ENCODE measurements around the gene LRIT3.

Gene LRIT3

GRCh38 chr4:109861271-109861670 is 13.4 kb downstream of the LRIT3 start:
- no peak overlapping the region for H3K4me3 ChIP-seq (ENCODE audit: low read depth, low read length)
- no peaks in the 10 kb centered on the region for H3K4me1 ChIP-seq
- H3K4me2 ChIP-seq (ENCODE audit: low read length) = no peak overlapping the region
- TF ChIP-seq CTCF (IDR thresholded peaks at IDR 0.05) = no peak
- no peak overlapping the region for H2AFZ ChIP-seq
- H3K9ac ChIP-seq = no peak overlapping the region
- no peaks in the 10 kb centered on the region for H3K9me3 ChIP-seq (ENCODE audit: control insufficient read depth, low read length)
- no peak overlapping the region for H3K27ac ChIP-seq
- no peaks in the 10 kb centered on the region for H3K79me2 ChIP-seq
- H3K27me3 ChIP-seq (ENCODE audit: control insufficient read depth, insufficient read depth, low read length) = no peaks in the 10 kb centered on the region
- H3K36me3 ChIP-seq (ENCODE audit: control insufficient read depth, insufficient read depth, low read length) = no peaks in the 10 kb centered on the region

- no peak overlapping the region for H3K27ac ChIP-seq
Observed at GRCh38 chr4:109861916-109862511, 14.1 kb downstream of the LRIT3 start.

GRCh38 chr4:109864134-109864533 is 16.2 kb downstream of the LRIT3 start:
- Histone ChIP-seq H3K36me3 (ENCODE audit: control insufficient read depth, insufficient read depth, low read length) (no peaks in the 10 kb centered on the region), H2AFZ (no peak overlapping the region), H3K4me1 (no peaks in the 10 kb centered on the region), H3K4me2 (ENCODE audit: low read length) (no peak overlapping the region), H3K9ac (no peak overlapping the region), H3K79me2 (no peaks in the 10 kb centered on the region), H3K27me3 (ENCODE audit: control insufficient read depth, insufficient read depth, low read length) (no peaks in the 10 kb centered on the region), H3K4me3 (ENCODE audit: low read depth, low read length) (no peak overlapping the region), H3K9me3 (ENCODE audit: control insufficient read depth, low read length) (no peaks in the 10 kb centered on the region), H3K27ac (no peak overlapping the region)
- TF ChIP-seq CTCF (IDR thresholded peaks at IDR 0.05) = no peak

More at GRCh38 chr4:109861916-109862511, 14.1 kb downstream of the LRIT3 start:
- Histone ChIP-seq H3K36me3 (ENCODE audit: control insufficient read depth, insufficient read depth, low read length) (no peaks in the 10 kb centered on the region), H2AFZ (no peak overlapping the region), H3K9me3 (ENCODE audit: control insufficient read depth, low read length) (no peaks in the 10 kb centered on the region), H3K4me2 (ENCODE audit: low read length) (no peak overlapping the region), H3K79me2 (no peaks in the 10 kb centered on the region), H3K9ac (no peak overlapping the region), H3K4me1 (no peaks in the 10 kb centered on the region), H3K27me3 (ENCODE audit: control insufficient read depth, insufficient read depth, low read length) (no peaks in the 10 kb centered on the region), H3K4me3 (ENCODE audit: low read depth, low read length) (no peak overlapping the region)
- no peak for TF ChIP-seq CTCF (IDR thresholded peaks at IDR 0.05)

- Histone ChIP-seq H3K9me3 (ENCODE audit: control insufficient read depth, low read length) (no peaks in the 10 kb centered on the region), H3K9ac (no peak overlapping the region), H2AFZ (no peak overlapping the region), H3K27ac (no peak overlapping the region), H3K36me3 (ENCODE audit: control insufficient read depth, insufficient read depth, low read length) (no peaks in the 10 kb centered on the region), H3K4me3 (ENCODE audit: low read depth, low read length) (no peak overlapping the region), H3K79me2 (no peaks in the 10 kb centered on the region), H3K4me2 (ENCODE audit: low read length) (no peak overlapping the region), H3K4me1 (no peaks in the 10 kb centered on the region), H3K27me3 (ENCODE audit: control insufficient read depth, insufficient read depth, low read length) (no peaks in the 10 kb centered on the region)
- TF ChIP-seq CTCF (IDR thresholded peaks at IDR 0.05) = no peak
Observed at GRCh38 chr4:109870061-109870460, 22.2 kb downstream of the LRIT3 start.

GRCh38 chr4:109872065-109872464 is 24.2 kb downstream of the LRIT3 start:
- no peak for TF ChIP-seq CTCF (IDR thresholded peaks at IDR 0.05)
- Histone ChIP-seq H3K4me3 (ENCODE audit: low read depth, low read length) (no peak overlapping the region), H3K27ac (no peak overlapping the region), H3K9ac (no peak overlapping the region), H3K27me3 (ENCODE audit: control insufficient read depth, insufficient read depth, low read length) (no peaks in the 10 kb centered on the region), H3K4me1 (no peaks in the 10 kb centered on the region), H3K9me3 (ENCODE audit: control insufficient read depth, low read length) (no peaks in the 10 kb centered on the region), H3K79me2 (no peaks in the 10 kb centered on the region), H2AFZ (no peak overlapping the region), H3K4me2 (ENCODE audit: low read length) (no peak overlapping the region), H3K36me3 (ENCODE audit: control insufficient read depth, insufficient read depth, low read length) (no peaks in the 10 kb centered on the region)

Measured in parathyroid adenoma (tissue), 2 donors.